Cardiac muscle cell (in vitro differentiated cells and primary cell): Measurements from ENCODE around the gene PKN3. TPM values are rescaled to one million over a fixed set of nuclear protein-coding genes. Genes with fewer than 3 reads are reported as not detected.
"Not testable (repeated sequence)": the region's sequence is repeated elsewhere in the genome, so short reads cannot be mapped to it uniquely, and the experiment has no call there.

Experiments
- DNase-seq, 2 donors: peaks; one replicate each; pipeline versions ENCODE4 v3.0.0 to v3.0.0-alpha.2; 2010 to 2017; ENCODE audit warnings: low read depth in 1 of 2, low spot score in 1 of 2
- H3K27ac ChIP-seq: fragments of 200-600 bp; sonication (generic); 2 replicates; pipeline ENCODE4 v1.5.1; 2016
- H3K27me3 ChIP-seq: fragments of 200-600 bp; sonication (generic); 2 replicates; pipeline ENCODE4 v1.6.0; 2016; ENCODE audit warnings: control low read depth
- H3K36me3 ChIP-seq: fragments of 200-600 bp; sonication (generic); 2 replicates; pipeline ENCODE4 v1.5.1; 2016; ENCODE audit warnings: control low read depth
- H3K4me1 ChIP-seq: fragments of 200-600 bp; sonication (generic); 2 replicates; pipeline ENCODE4 v1.8.1; 2017; ENCODE audit warnings: low read depth, mild to moderate bottlenecking, mixed run types
- H3K4me3 ChIP-seq: fragments of 200-600 bp; sonication (generic); 2 replicates; pipeline ENCODE4 v1.5.1; 2016; ENCODE audit warnings: mild to moderate bottlenecking
- H3K9me3 ChIP-seq: fragments of 200-600 bp; sonication (generic); 2 replicates; pipeline ENCODE4 v1.5.1; 2017; ENCODE audit warnings: low read depth, mild to moderate bottlenecking, control low read depth
- CTCF ChIP-seq: IDR thresholded peaks from 2 replicates; pipeline ENCODE4 v1.5.1; 2012; ENCODE audit warnings: low read depth, mild to moderate bottlenecking, low read length
- polyA plus RNA-seq: library from polyadenylated mRNA; unstranded; fragments of >200 nt; fragmentation: Nextera tagmentation; extraction: Ambion mirVana; gene quantifications from 2 replicates; pipeline ENCODE4 v1.2.1, GENCODE V29; 2016
- total RNA-seq: library from RNA; depleted of rRNA; stranded (reverse); fragments of >200 nt; gene quantifications from 2 replicates; pipeline ENCODE4 v1.2.3, GENCODE V29; 2016

PKN3 gene
- total and polyA plus RNA-seq, 2 experiments from 2014 or later, result 13.4 to 17.9 TPM

GRCh38 chr9:128657796-128658195 lies 44.5 kb upstream of the PKN3 start:
- H3K4me1 ChIP-seq, result no peaks in the 10 kb centered on the region
- H3K4me3 ChIP-seq, result no peak overlapping the region
- H3K36me3 ChIP-seq, result no peaks in the 10 kb centered on the region
- no peaks in the 10 kb centered on the region for H3K27me3 ChIP-seq
- TF ChIP-seq CTCF, result no peak
- no peak overlapping the region for H3K27ac ChIP-seq
- H3K9me3 ChIP-seq, result no peaks in the 10 kb centered on the region
- DNase-seq, result no peak

- not testable (repeated sequence) for H3K36me3 ChIP-seq, H3K4me3 ChIP-seq, H3K9me3 ChIP-seq, H3K27me3 ChIP-seq, H3K4me1 ChIP-seq, H3K27ac ChIP-seq
- peak in 1 of 2 donors; percentile 47 for DNase-seq
Observed at GRCh38 chr9:128666481-128666941, 35.8 kb upstream of the PKN3 start.

DNA sequence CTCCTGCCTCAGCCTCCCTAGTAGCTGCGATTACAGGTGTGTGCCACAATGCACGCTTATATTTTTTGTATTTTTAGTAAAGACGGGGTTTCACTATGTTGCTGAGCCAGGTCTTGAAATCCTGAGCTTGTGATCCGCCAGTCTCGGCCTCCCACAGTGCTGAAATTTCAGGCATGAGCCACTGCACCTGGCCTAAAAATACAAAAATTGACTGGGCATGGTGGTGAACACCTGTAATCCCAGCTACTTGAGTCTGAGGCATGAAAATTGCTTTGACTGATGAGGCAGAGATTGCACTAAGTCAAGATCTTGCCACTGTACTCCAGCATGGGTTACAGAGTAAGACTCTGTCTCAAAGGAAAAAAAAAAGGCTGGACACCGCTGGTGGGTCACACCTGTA lies 32.5 kb upstream of the PKN3 start:
- no peak overlapping the region for H3K4me3 ChIP-seq

DNA sequence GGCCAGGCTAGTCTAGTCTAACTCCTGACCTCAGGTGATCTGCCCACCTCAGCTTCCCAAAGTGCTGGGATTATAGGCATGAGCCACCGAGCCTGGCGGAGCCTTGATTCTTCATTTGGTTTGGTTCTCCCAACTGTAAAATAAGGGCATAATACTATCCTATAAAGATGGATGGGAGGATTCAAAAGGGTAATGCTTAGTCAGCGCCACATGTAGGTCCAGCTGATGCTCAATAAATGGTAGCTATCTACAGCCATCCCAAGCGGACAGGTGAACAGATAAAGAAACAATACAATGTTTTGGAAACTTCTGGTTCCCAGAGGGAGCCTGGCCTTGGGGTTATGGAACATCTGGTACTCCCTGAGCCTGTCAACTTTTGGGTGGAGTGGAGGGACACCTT lies 26.9 kb upstream of the PKN3 start:
- H3K27ac ChIP-seq, result no peak overlapping the region
- H3K9me3 ChIP-seq, result no peaks in the 10 kb centered on the region
- H3K4me1 ChIP-seq, result no peaks in the 10 kb centered on the region
- DNase-seq, result no peak
- H3K4me3 ChIP-seq, result no peak overlapping the region
- H3K27me3 ChIP-seq, result no peaks in the 10 kb centered on the region
- TF ChIP-seq CTCF, result no peak
- no peaks in the 10 kb centered on the region for H3K36me3 ChIP-seq

More for the DNA sequence above, 32.5 kb upstream of the PKN3 start:
- H3K4me1 ChIP-seq, result no peaks in the 10 kb centered on the region
- no peak for DNase-seq
- no peaks in the 10 kb centered on the region for H3K9me3 ChIP-seq
- no peak for TF ChIP-seq CTCF
- H3K36me3 ChIP-seq, result no peaks in the 10 kb centered on the region
- H3K27ac ChIP-seq, result no peak overlapping the region
- no peaks in the 10 kb centered on the region for H3K27me3 ChIP-seq

DNA sequence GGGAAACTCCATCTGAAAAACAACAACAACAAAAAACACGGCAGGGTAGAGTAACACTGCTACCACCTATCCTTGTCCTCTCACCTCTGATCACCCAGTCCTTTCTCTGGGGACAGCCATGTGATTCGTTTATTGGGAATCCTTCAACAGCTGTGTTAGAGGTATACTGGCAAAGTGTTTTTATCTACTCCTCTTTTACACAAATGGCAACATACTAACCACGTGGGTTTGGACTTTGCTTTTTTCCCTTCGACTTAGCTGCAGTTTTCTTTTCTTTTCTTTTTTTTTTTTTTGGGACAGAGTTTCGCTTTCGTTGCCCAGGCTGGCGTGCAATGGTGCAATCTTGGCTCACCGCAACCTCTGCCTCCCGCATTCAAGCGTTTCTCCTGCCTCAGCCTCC lies 24.5 kb upstream of the PKN3 start:
- H3K9me3 ChIP-seq, result no peaks in the 10 kb centered on the region
- H3K27me3 ChIP-seq, result no peaks in the 10 kb centered on the region
- H3K27ac ChIP-seq, result no peak overlapping the region
- no peak for DNase-seq
- H3K4me3 ChIP-seq, result no peak overlapping the region
- TF ChIP-seq CTCF, result no peak
- no peaks in the 10 kb centered on the region for H3K36me3 ChIP-seq
- no peaks in the 10 kb centered on the region for H3K4me1 ChIP-seq

DNA sequence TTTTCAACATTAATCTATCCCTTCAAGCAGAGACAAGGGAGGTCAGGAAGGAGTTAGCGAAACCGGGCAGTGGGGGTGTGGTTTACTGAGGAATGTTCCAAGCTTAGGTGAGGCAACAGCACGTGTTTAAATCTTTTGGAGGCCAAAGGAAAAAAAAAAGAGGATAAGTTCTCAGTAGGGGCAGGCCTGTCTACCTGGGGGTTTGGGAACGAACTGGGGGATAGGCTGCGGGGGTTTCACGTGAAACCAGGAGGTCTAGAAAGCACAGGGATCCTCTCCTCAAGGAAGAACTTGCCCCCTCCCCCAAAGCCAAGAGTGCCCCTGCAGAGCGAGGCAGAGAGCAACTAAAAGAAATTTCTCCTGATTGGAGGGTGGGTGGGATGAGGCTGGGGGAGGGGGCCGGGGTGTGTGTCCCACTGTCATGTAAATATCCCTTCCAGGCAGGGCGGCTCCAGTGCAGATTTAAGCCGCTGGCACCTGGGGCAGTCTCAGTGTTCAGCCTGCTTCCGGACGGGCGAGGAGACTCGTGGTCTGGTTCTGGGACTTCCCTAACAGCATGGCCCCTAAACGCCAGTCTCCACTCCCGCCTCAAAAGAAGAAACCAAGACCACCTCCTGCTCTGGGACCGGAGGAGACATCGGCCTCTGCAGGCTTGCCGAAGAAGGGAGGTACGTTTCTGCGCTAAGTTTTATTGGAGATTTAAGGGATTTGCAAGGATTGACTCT lies 18.8 kb upstream of the PKN3 start:
- TF ChIP-seq CTCF, result no peak
- H3K4me1 ChIP-seq, result peaks cover 19% of the 10 kb centered on the region
- peak overlapping the region; percentile 79 for H3K27ac ChIP-seq
- H3K4me3 ChIP-seq, result peak overlapping the region; percentile 41
- H3K27me3 ChIP-seq, result no peaks in the 10 kb centered on the region
- peak; percentile 44 to 89 for DNase-seq
- H3K9me3 ChIP-seq, result no peaks in the 10 kb centered on the region
- no peaks in the 10 kb centered on the region for H3K36me3 ChIP-seq
